Measurements from ENCODE around the gene CCDC57. TPM values are rescaled to one million over a fixed set of nuclear protein-coding genes. Genes with fewer than 3 reads are reported as not detected.

CCDC57 gene
- total RNA-seq, 4 donors from 2014 or later = 14.8 to 32.0 (median 21.9) TPM

DNA sequence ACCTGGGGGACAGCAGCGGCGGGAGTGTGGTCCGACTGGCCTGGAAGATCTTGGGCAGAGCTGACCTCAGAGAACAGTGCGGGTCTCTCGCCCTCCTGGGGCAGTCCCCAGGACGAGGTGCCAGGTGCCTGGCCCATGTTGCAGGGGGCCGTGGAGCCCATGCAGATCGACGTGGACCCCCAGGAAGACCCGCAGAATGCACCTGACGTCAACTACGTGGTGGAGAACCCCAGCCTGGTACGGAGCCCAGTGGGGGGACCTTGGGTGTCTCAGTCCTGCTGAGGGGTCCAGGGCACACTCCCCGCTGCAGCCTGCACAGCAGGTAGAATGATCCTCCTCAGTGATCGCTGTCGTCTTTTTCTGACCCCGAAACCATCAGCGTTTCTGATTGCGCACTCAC, 159.5 kb downstream of the CCDC57 start:
- DNase-seq (ENCODE audit: low spot score) (no peak), ATAC-seq (ENCODE audit: low FRiP score) (no peak)
- TF ChIP-seq, protein P1, sequence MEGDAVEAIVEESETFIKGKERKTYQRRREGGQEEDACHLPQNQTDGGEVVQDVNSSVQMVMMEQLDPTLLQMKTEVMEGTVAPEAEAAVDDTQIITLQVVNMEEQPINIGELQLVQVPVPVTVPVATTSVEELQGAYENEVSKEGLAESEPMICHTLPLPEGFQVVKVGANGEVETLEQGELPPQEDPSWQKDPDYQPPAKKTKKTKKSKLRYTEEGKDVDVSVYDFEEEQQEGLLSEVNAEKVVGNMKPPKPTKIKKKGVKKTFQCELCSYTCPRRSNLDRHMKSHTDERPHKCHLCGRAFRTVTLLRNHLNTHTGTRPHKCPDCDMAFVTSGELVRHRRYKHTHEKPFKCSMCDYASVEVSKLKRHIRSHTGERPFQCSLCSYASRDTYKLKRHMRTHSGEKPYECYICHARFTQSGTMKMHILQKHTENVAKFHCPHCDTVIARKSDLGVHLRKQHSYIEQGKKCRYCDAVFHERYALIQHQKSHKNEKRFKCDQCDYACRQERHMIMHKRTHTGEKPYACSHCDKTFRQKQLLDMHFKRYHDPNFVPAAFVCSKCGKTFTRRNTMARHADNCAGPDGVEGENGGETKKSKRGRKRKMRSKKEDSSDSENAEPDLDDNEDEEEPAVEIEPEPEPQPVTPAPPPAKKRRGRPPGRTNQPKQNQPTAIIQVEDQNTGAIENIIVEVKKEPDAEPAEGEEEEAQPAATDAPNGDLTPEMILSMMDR (IDR thresholded peaks at IDR 0.05) = no peak

DNA sequence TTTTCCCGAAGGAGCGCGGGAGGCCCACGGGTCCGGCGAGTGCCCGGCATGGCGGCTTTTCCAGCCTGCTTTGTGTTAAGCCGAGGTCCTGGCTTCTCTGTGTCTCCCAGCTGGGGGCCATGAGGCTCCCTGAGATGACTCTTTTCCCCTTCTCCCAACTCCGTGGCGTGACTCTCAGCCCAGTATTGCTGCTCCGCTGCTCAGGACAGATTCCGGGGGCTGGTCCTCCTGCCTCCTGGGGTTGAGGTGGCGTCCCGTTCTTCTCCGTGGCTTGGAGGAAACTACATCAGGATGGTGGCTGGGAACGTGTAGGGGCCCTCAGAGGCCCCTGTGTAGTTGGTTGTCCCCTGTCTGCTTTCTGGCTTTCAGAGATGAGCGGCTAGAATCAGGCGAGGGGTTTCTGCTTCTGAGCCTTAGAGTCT, 160.0 kb downstream of the CCDC57 start:
- ATAC-seq (ENCODE audit: low FRiP score) (no peak), DNase-seq (ENCODE audit: low spot score) (no peak)
- TF ChIP-seq, protein P1 (IDR thresholded peaks at IDR 0.05) = no peak

DNA sequence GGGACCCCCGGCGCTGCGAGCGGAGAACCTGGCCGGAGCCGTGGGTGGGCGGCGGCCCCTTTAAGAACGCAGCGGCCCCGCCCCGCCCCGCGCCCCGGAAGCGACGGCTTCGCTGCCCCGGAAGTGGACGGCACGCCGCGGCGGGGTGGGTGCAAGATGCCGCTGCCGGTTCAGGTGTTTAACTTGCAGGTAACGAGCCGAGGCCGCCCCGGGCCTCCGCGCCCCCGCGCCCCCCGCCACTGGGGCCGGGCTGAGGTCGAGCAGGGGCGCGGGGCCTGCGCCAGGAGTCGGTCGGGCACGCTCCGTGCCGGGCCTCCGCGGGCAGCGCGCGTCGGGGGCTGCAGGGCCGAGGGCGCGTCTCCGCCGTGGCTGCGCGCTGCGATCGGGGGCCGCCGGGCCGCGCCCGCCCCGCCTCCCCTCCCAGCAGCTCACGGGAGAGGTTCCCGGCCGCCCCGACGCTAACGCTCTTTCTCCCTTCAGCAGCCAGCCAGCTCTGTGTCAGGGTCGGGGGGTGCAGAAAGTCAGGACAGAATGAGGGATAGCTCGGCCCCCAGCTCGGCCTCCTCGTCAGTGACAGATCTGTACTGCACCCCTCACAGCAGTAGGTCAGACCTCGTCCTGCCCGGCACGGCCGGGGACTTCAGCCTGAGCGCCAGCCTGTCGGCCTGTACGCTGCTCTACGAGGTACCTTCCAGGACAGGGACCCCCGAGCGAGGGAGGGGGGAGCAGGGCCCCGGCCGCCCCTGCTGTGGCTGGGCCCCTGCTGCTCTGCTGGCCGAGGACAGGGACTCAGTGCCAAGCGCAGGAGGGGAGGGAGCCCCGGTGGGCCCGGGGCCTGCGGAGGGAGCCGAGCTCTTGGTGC, 160.6 kb downstream of the CCDC57 start, which contains the start of the genes GPS1 and RFNG:
Gene GPS1, plus strand, starts transcription at position 123 of the 862 bp plus-strand sequence. Its CDS starts 34 bp downstream, at position 157.
Gene RFNG, minus strand, starts transcription at position 36 of the 862 bp plus-strand sequence. CDS start 45 bp downstream, outside the sequence.
- DNase-seq (ENCODE audit: low spot score) (no peak), ATAC-seq (ENCODE audit: low FRiP score) (peak; percentile 57)
- TF ChIP-seq, protein P1 (IDR thresholded peaks at IDR 0.05) = no peak

Other genes with a start within 250 kb of the CCDC57 start
- 10 to 100 TPM; 12.6 to 24.3 (median 15.1) TPM for gene ASPSCR1, start 235.2 kb downstream of the CCDC57 start, total RNA-seq
- 10 to 100 TPM; 41.1 to 77.2 (median 59.8) TPM for gene CENPX, start 190.0 kb downstream of the CCDC57 start, total RNA-seq
- gene LRRC45, start 189.5 kb downstream of the CCDC57 start, total RNA-seq = 10 to 100 TPM in 1 of 4 donors, 1 to 10 TPM in 3; 4.7 to 12.3 (median 5.6) TPM
- gene RAC3, start 181.2 kb downstream of the CCDC57 start, total RNA-seq = 10 to 100 TPM in 3 of 4 donors, 1 to 10 TPM in 1; 7.9 to 25.1 (median 12.0) TPM
- gene DCXR, start 175.1 kb downstream of the CCDC57 start, total RNA-seq = 100 to 1,000 TPM; 190 to 327 (median 225) TPM
- gene RFNG, start 161.0 kb downstream of the CCDC57 start, total RNA-seq = 10 to 100 TPM; 20.2 to 51.3 (median 32.0) TPM
- 10 to 100 TPM; 67.3 to 86.8 (median 81.4) TPM for gene GPS1, start 160.9 kb downstream of the CCDC57 start, total RNA-seq
- 10 to 100 TPM; 58.1 to 90.3 (median 85.7) TPM for gene DUS1L, start 147.0 kb downstream of the CCDC57 start, total RNA-seq
- 1,000 to 10,000 TPM in 1 of 4 donors, 100 to 1,000 TPM in 3; 313 to 1,522 (median 467) TPM for gene FASN, start 114.6 kb downstream of the CCDC57 start, total RNA-seq
- gene SLC16A3, start 16.2 kb upstream of the CCDC57 start, total RNA-seq = 10 to 100 TPM; 25.1 to 68.0 (median 27.5) TPM
- gene CSNK1D, start 60.9 kb upstream of the CCDC57 start, total RNA-seq = 100 to 1,000 TPM in 2 of 4 donors, 10 to 100 TPM in 2; 54.7 to 117 (median 98.4) TPM
- 1 to 10 TPM; 1.6 to 8.4 (median 4.2) TPM for gene CD7, start 104.8 kb upstream of the CCDC57 start, total RNA-seq
- 10 to 100 TPM; 19.8 to 35.5 (median 30.7) TPM for gene SECTM1, start 120.9 kb upstream of the CCDC57 start, total RNA-seq
- gene TEX19, start 146.4 kb upstream of the CCDC57 start, total RNA-seq = not detected
- gene UTS2R, start 158.9 kb upstream of the CCDC57 start, total RNA-seq = not detected
- gene HEXD, start 205.5 kb upstream of the CCDC57 start, total RNA-seq = 10 to 100 TPM; 29.1 to 66.4 (median 47.3) TPM
- gene OGFOD3, start 205.7 kb upstream of the CCDC57 start, total RNA-seq = 10 to 100 TPM; 22.9 to 31.6 (median 28.6) TPM
- 10 to 100 TPM; 43.8 to 74.6 (median 68.4) TPM for gene CYBC1, start 237.9 kb upstream of the CCDC57 start, total RNA-seq
- 10 to 100 TPM; 31.8 to 48.7 (median 35.7) TPM for gene NARF, start 245.9 kb upstream of the CCDC57 start, total RNA-seq